H1 (cell line): ENCODE results near the gene ARMC5.

ENCODE experiments used
- CREB1 ChIP-seq: IDR thresholded peaks from 2 replicates; pipeline ENCODE4 v1.6.1; 2012; ENCODE audit warnings: inconsistent platforms
- EZH2 ChIP-seq: fragments of 200-600 bp; sonication (generic); IDR thresholded peaks from 2 replicates; pipeline ENCODE4 v1.7.1; 2012; ENCODE audit warnings: low read depth, mild to moderate bottlenecking, moderate library complexity, low read length, inconsistent platforms; ENCODE audit not compliant: severe bottlenecking
- FOSL1 ChIP-seq: IDR thresholded peaks from 2 replicates; pipeline ENCODE4 v1.6.1; 2011; ENCODE audit warnings: mild to moderate bottlenecking, low read depth, low read length, moderate library complexity; ENCODE audit not compliant: insufficient read depth
- KDM1A ChIP-seq: fragments of 200-600, 300-600 bp; sonication (generic); IDR thresholded peaks from 2 replicates; pipeline ENCODE4 v1.7.1; 2016; ENCODE audit warnings: mild to moderate bottlenecking, low read length, borderline replicate concordance
- POLR2A ChIP-seq, 2 experiments: IDR thresholded peaks; 1 replicate in 1 of 2; 2 replicates in 1 of 2; pipeline ENCODE4 v1.6.1; 2011; ENCODE audit warnings: low read depth in 2 of 2, low read length in 2 of 2, mild to moderate bottlenecking in 2 of 2; ENCODE audit errors: control extremely low read depth in 1 of 2
- POLR2AphosphoS5 ChIP-seq: IDR thresholded peaks from 2 replicates; pipeline ENCODE4 v1.6.1; 2011; ENCODE audit warnings: low read depth, low read length
- RFX5 ChIP-seq: IDR thresholded peaks from 2 replicates; pipeline ENCODE4 v1.6.1; 2011; ENCODE audit warnings: low read depth, low read length, improper control_type of control experiment, borderline replicate concordance
- SIX5 ChIP-seq: IDR thresholded peaks from 2 replicates; pipeline ENCODE4 v1.6.1; 2011; ENCODE audit warnings: mild to moderate bottlenecking, low read depth, low read length
- SUZ12 ChIP-seq: fragments of 200-600 bp; sonication (generic); IDR thresholded peaks from 2 replicates; pipeline ENCODE4 v1.6.1; 2012; ENCODE audit warnings: mild to moderate bottlenecking, inconsistent platforms, low read length, moderate library complexity, mixed read lengths
- TAF1 ChIP-seq: IDR thresholded peaks from 2 replicates; pipeline ENCODE4 v1.6.1; 2011; ENCODE audit warnings: mild to moderate bottlenecking, low read depth, low read length
- ZNF274 ChIP-seq: IDR thresholded peaks from 2 replicates; pipeline ENCODE4 v1.7.0; 2012; ENCODE audit warnings: low read length, borderline replicate concordance; ENCODE audit errors: extremely low read depth
- TF ChIP-seq, protein P1 (sequence below): IDR thresholded peaks from 2 replicates; pipeline ENCODE4 v1.6.1; 2011; ENCODE audit warnings: low read length, improper control_type of control experiment
- TF ChIP-seq, protein P2 (sequence below), 3 experiments: IDR thresholded peaks; 1 replicate in 2 of 3; 2 replicates in 1 of 3; pipeline versions ENCODE4 v1.5.1 to v1.6.1; 2011; ENCODE audit warnings: low read length in 3 of 3, mild to moderate bottlenecking in 3 of 3, inconsistent platforms in 2 of 3, low read depth in 1 of 3, moderate library complexity in 1 of 3; ENCODE audit not compliant: insufficient read depth in 1 of 3; ENCODE audit errors: control extremely low read depth in 1 of 3
- TF ChIP-seq, protein P3 (sequence below): IDR thresholded peaks from 2 replicates; pipeline ENCODE4 v1.6.1; 2012; ENCODE audit warnings: inconsistent platforms

DNA sequence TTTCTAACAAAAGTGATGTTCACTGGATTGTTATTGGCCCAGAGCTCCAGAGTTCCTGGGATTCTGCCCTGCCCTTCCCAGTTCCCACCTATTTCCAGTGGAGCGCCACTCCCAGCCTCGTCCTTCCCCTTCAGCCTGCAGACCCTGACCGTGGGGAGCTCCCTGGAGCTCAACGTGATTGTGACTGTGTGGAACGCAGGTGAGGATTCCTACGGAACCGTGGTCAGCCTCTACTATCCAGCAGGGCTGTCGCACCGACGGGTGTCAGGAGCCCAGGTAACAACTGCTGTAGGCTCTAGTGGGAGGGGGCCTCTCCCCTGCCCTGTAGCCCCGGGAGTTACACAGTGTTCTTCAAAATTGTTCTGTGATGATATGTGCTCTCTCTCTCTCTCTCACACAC, 42.9 kb upstream of the ARMC5 start:
- TF ChIP-seq TAF1 (no peak), SUZ12 (no peak), POLR2A (IDR thresholded peaks at IDR 0.05; ENCODE audit: control extremely low read depth in 1 of 2, low read depth in 2 of 2, low read length in 2 of 2) (no peak), FOSL1 (no peak), POLR2AphosphoS5 (no peak), CREB1 (no peak), KDM1A (no peak), RFX5 (no peak), SIX5 (no peak), EZH2 (no peak), ZNF274 (no peak)
- TF ChIP-seq, protein P1, sequence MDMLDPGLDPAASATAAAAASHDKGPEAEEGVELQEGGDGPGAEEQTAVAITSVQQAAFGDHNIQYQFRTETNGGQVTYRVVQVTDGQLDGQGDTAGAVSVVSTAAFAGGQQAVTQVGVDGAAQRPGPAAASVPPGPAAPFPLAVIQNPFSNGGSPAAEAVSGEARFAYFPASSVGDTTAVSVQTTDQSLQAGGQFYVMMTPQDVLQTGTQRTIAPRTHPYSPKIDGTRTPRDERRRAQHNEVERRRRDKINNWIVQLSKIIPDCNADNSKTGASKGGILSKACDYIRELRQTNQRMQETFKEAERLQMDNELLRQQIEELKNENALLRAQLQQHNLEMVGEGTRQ, result no peak
- TF ChIP-seq, protein P2, sequence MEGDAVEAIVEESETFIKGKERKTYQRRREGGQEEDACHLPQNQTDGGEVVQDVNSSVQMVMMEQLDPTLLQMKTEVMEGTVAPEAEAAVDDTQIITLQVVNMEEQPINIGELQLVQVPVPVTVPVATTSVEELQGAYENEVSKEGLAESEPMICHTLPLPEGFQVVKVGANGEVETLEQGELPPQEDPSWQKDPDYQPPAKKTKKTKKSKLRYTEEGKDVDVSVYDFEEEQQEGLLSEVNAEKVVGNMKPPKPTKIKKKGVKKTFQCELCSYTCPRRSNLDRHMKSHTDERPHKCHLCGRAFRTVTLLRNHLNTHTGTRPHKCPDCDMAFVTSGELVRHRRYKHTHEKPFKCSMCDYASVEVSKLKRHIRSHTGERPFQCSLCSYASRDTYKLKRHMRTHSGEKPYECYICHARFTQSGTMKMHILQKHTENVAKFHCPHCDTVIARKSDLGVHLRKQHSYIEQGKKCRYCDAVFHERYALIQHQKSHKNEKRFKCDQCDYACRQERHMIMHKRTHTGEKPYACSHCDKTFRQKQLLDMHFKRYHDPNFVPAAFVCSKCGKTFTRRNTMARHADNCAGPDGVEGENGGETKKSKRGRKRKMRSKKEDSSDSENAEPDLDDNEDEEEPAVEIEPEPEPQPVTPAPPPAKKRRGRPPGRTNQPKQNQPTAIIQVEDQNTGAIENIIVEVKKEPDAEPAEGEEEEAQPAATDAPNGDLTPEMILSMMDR (IDR thresholded peaks at IDR 0.05; ENCODE audit: control extremely low read depth in 1 of 3, insufficient read depth in 1 of 3, low read depth in 1 of 3, low read length in 3 of 3), result no peak
- TF ChIP-seq, protein P3, sequence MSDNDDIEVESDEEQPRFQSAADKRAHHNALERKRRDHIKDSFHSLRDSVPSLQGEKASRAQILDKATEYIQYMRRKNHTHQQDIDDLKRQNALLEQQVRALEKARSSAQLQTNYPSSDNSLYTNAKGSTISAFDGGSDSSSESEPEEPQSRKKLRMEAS, result no peak
